ENCODE results near the gene ILDR1.
"Not testable (repeated sequence)": the region's sequence is repeated elsewhere in the genome, so short reads cannot be mapped to it uniquely, and the experiment has no call there.

Gene ILDR1

GRCh38 chr3:121942116-121942786 lies 79.8 kb downstream of the ILDR1 start:
- no peak for DNase-seq

- DNase-seq: no peak
Observed at GRCh38 chr3:121941592-121941991, 80.5 kb downstream of the ILDR1 start.

- not testable (repeated sequence) for DNase-seq
Observed at GRCh38 chr3:121938141-121938855, 83.7 kb downstream of the ILDR1 start.
